Smooth muscle cell (in vitro differentiated cells): ENCODE data around the gene MEIOB. TPM values are rescaled to one million over a fixed set of nuclear protein-coding genes. Genes with fewer than 3 reads are reported as not detected.

ENCODE experiments used
- DNase-seq: peaks from one replicate; lab custom pipeline; 2025; ENCODE audit not compliant: unreplicated experiment; lab: John Stamatoyannopoulos, UW
- H2AFZ ChIP-seq: fragments of 200-600 bp; sonication (generic); 2 replicates; pipeline ENCODE4 v1.6.0; 2016; ENCODE audit warnings: antibody characterized with exemption, low read depth, mild to moderate bottlenecking
- H3F3A ChIP-seq: fragments of 200-600 bp; sonication (generic); 2 replicates; pipeline ENCODE4 v1.6.0; 2017; ENCODE audit warnings: antibody characterized with exemption, low read depth
- H3K27ac ChIP-seq: fragments of 200-600 bp; sonication (generic); 2 replicates; pipeline ENCODE4 v1.5.1; 2016; ENCODE audit warnings: low read depth, mild to moderate bottlenecking
- H3K27me3 ChIP-seq: fragments of 200-600 bp; sonication (generic); 2 replicates; pipeline ENCODE4 v1.6.1; 2016; ENCODE audit warnings: low read depth, mild to moderate bottlenecking
- H3K36me3 ChIP-seq: fragments of 200-600 bp; sonication (generic); 2 replicates; pipeline ENCODE4 v1.5.1; 2016; ENCODE audit warnings: low read depth
- H3K4me1 ChIP-seq: fragments of 200-600 bp; sonication (generic); 2 replicates; pipeline ENCODE4 v1.5.1; 2016; ENCODE audit warnings: low read depth
- H3K4me2 ChIP-seq: fragments of 200-600 bp; sonication (generic); 2 replicates; pipeline ENCODE4 v1.6.0; 2016; ENCODE audit warnings: mild to moderate bottlenecking
- H3K4me3 ChIP-seq: fragments of 200-600 bp; sonication (generic); 2 replicates; pipeline ENCODE4 v1.5.1; 2016; ENCODE audit warnings: mild to moderate bottlenecking
- H3K79me2 ChIP-seq: fragments of 200-600 bp; sonication (generic); 2 replicates; pipeline ENCODE4 v1.6.0; 2016; ENCODE audit warnings: low read depth, mild to moderate bottlenecking
- H3K9ac ChIP-seq: fragments of 200-600 bp; sonication (generic); 2 replicates; pipeline ENCODE4 v1.6.0; 2016; ENCODE audit warnings: low read depth
- H3K9me3 ChIP-seq: fragments of 200-600 bp; sonication (generic); replicated peaks from 2 replicates; pipeline ENCODE4 v1.5.1; 2016; ENCODE audit warnings: low read depth
- H4K20me1 ChIP-seq: fragments of 200-600 bp; sonication (generic); 2 replicates; pipeline ENCODE4 v1.6.0; 2016; ENCODE audit warnings: low read depth
- CTCF ChIP-seq: fragments of 200-600 bp; sonication (generic); IDR thresholded peaks from 2 replicates; pipeline ENCODE4 v1.5.1; 2017; ENCODE audit warnings: borderline replicate concordance, mild to moderate bottlenecking, antibody characterized with exemption; ENCODE audit not compliant: insufficient read depth, poor library complexity, severe bottlenecking
- WGBS: methylation state at CpG from one replicate; pipeline ENCODE4 v1.1.7; 2016; ENCODE audit warnings: low lambda C conversion rate; 5-methylcytosine and 5-hydroxymethylcytosine counted together
- polyA plus RNA-seq: library from polyadenylated mRNA; unstranded; fragments of >200 nt; fragmentation: Nextera tagmentation; extraction: Ambion mirVana; gene quantifications from 2 replicates; pipeline ENCODE4 v1.2.1, GENCODE V29; 2016
- total RNA-seq: library from RNA; depleted of rRNA; stranded (reverse); fragments of >200 nt; gene quantifications from 2 replicates; pipeline ENCODE4 v1.2.3, GENCODE V29; 2014

MEIOB gene
- total and polyA plus RNA-seq, 2 experiments from 2014 or later = 0.18 to 1.7 TPM

- no peak for DNase-seq
- H4K20me1 ChIP-seq = no peaks in the 10 kb centered on the region
- no peak overlapping the region for H2AFZ ChIP-seq
- WGBS = 88% methylated on average over 19 of the region's 19 CpGs
- no peaks in the 10 kb centered on the region for H3K36me3 ChIP-seq
- H3K27me3 ChIP-seq = no peaks in the 10 kb centered on the region
- H3K9me3 ChIP-seq = no peaks in the 10 kb centered on the region
- H3K79me2 ChIP-seq = peaks cover 22% of the 10 kb centered on the region
- no peak overlapping the region for H3K4me3 ChIP-seq
- no peak overlapping the region for H3K27ac ChIP-seq
- TF ChIP-seq CTCF = no peak
- H3F3A ChIP-seq = no peaks in the 10 kb centered on the region
- no peak overlapping the region for H3K4me2 ChIP-seq
- H3K4me1 ChIP-seq = peaks cover 18% of the 10 kb centered on the region
- no peak overlapping the region for H3K9ac ChIP-seq
Measured at GRCh38 chr16:1831186-1832075, 40.5 kb downstream of the MEIOB start.

GRCh38 chr16:1830213-1830612, 41.8 kb downstream of the MEIOB start:
- H3K79me2 ChIP-seq = peaks cover 25% of the 10 kb centered on the region
- H3K4me1 ChIP-seq = peaks cover 18% of the 10 kb centered on the region
- H3K27ac ChIP-seq = no peak overlapping the region
- H3K4me3 ChIP-seq = peak overlapping the region; percentile 83
- no peaks in the 10 kb centered on the region for H3K36me3 ChIP-seq
- no peak overlapping the region for H2AFZ ChIP-seq
- no peaks in the 10 kb centered on the region for H3K9me3 ChIP-seq
- TF ChIP-seq CTCF = no peak
- H3K9ac ChIP-seq = no peak overlapping the region
- DNase-seq = no peak
- H3K27me3 ChIP-seq = no peaks in the 10 kb centered on the region
- no peaks in the 10 kb centered on the region for H3F3A ChIP-seq
- no peak overlapping the region for H3K4me2 ChIP-seq
- no peaks in the 10 kb centered on the region for H4K20me1 ChIP-seq
- WGBS = 88% methylated on average over 3 of the region's 3 CpGs

- Histone ChIP-seq H3K27ac (no peak overlapping the region), H3K79me2 (peaks cover 31% of the 10 kb centered on the region), H3F3A (no peaks in the 10 kb centered on the region), H3K27me3 (no peaks in the 10 kb centered on the region), H3K4me2 (peak overlapping the region; percentile 87), H4K20me1 (no peaks in the 10 kb centered on the region), H3K9ac (no peak overlapping the region), H3K4me1 (peaks cover 18% of the 10 kb centered on the region), H3K36me3 (no peaks in the 10 kb centered on the region), H3K4me3 (peak overlapping the region; percentile 83), H2AFZ (no peak overlapping the region), H3K9me3 (no peaks in the 10 kb centered on the region)
- 83% methylated on average over 11 of the region's 11 CpGs for WGBS
- TF ChIP-seq CTCF = no peak
- no peak for DNase-seq
Measured at GRCh38 chr16:1828645-1829410, 43.1 kb downstream of the MEIOB start.
